Heart left ventricle (tissue), 16 donors: Measurements from ENCODE around the gene TEKT2. TPM values are rescaled to one million over a fixed set of nuclear protein-coding genes. Genes with fewer than 3 reads are reported as not detected.

Experiments used
- ATAC-seq, 4 donors: fragments of 200-7000 bp; cut with Tn5 transposase; one replicate each; pipeline ENCODE4 v1.9.1; 2020 to 2022; ENCODE audit warnings: moderate library complexity in 4 of 4, mild to moderate bottlenecking in 3 of 4, moderate number of reproducible peaks in 1 of 4
- DNase-seq, 5 donors: peaks; one replicate each; pipeline ENCODE4 v3.0.0-alpha.2; 2020
- H3K27ac ChIP-seq, 12 donors: fragments of 200-600 bp; sonication (generic) in 4 of 12; one replicate each; pipeline versions ENCODE4 v1.5.0 to v1.8.0; 2016 to 2022; ENCODE audit warnings: mild to moderate bottlenecking in 2 of 12
- H3K27me3 ChIP-seq, 9 donors: fragments of 200-600 bp; sonication (generic) in 2 of 9; one replicate each; pipeline versions ENCODE4 v1.5.1 to v1.8.0; 2016 to 2022; ENCODE audit warnings: mild to moderate bottlenecking in 3 of 9
- H3K36me3 ChIP-seq, 9 donors: fragments of 200-600 bp; sonication (generic) in 2 of 9; one replicate each; pipeline versions ENCODE4 v1.5.0 to v1.8.0; 2018 to 2022; ENCODE audit warnings: mild to moderate bottlenecking in 2 of 9
- H3K4me1 ChIP-seq, 12 donors: fragments of 200-600 bp; sonication (generic) in 4 of 12; one replicate each; pipeline versions ENCODE4 v1.5.0 to v1.8.0; 2016 to 2022; ENCODE audit warnings: mild to moderate bottlenecking in 3 of 12
- H3K4me3 ChIP-seq, 12 donors: fragments of 200-600 bp; sonication (generic) in 4 of 12; one replicate each; pipeline versions ENCODE4 v1.5.0 to v1.8.0; 2017 to 2022; ENCODE audit warnings: mild to moderate bottlenecking in 9 of 12, moderate library complexity in 4 of 12
- H3K9me3 ChIP-seq, 12 donors: fragments of 200-600 bp; sonication (generic) in 4 of 12; one replicate each; pipeline versions ENCODE4 v1.5.0 to v1.8.0; 2016 to 2022; ENCODE audit warnings: mild to moderate bottlenecking in 1 of 12
- CTCF ChIP-seq, 12 donors: fragments of 200-600 bp; sonication (generic) in 4 of 12; IDR thresholded peaks; one replicate each; pipeline versions ENCODE4 v1.5.0 to v1.8.0; 2018 to 2022; ENCODE audit warnings: antibody characterized with exemption in 12 of 12, mild to moderate bottlenecking in 5 of 12
- POLR2A ChIP-seq, 2 donors: fragments of 450-650 bp; IDR thresholded peaks; one replicate each; pipeline ENCODE4 v1.6.1; 2017; ENCODE audit warnings: antibody characterized with exemption in 2 of 2, mild to moderate bottlenecking in 2 of 2, moderate library complexity in 2 of 2
- WGBS, 4 donors: extraction: QIAGEN DNeasy Blood & Tissue Kit in 2 of 4; methylation state at CpG; one replicate each; pipeline versions ENCODE4 v1.1.5 to v1.1.7; 2013 to 2018; 5-methylcytosine and 5-hydroxymethylcytosine counted together
- intact Hi-C, 10 donors: fragments of 100-400 bp; cut with DNase I; formaldehyde crosslinking; loops; one replicate each; pipeline versions ENCODE4 v1.11.1 to v1.14.2; 2022
- polyA plus RNA-seq, 2 donors: library from polyadenylated mRNA; stranded (reverse); fragments of 200-250 nt; gene quantifications; one replicate each; pipeline ENCODE4 v1.2.3, GENCODE V29; 2013
- total RNA-seq, 9 donors: library from RNA; depleted of rRNA in 2 of 9; stranded (reverse); fragments of >200 nt in 2 of 9; fragmentation: NEBNext Ultra II Directional in 3 of 9; extraction: Animal tissue kit (Norgen Biotek cat#: 25700) in 3 of 9; gene quantifications; one replicate each; pipeline versions ENCODE4 v1.1.0 to v1.2.4, GENCODE V29; 2016 to 2023
- donor health status: ischemic (EF 13 %, LVEDD 7.1; RV severe dilation, severe dysfunction).
- donor health status: healthy with polysubstance abuse.
- donor health status: DM: no; HTN: yes; CAD: no.
- donor health status: DM: no; HTN: no; CAD: no.
- donor health status: ischemic (EF 25% LVEDD 6.9; RV normal size, moderate dysfunction).
- donor health status: ischemic (EF 25% LVEDD 5.7; RV mildly dilated, moderate dysfunction).
- donor health status: healthy.
- donor health status: DM: yes; HTN: yes; CAD: no.
- donor health status: ischemic (EF 35%, LVEDD 5.7; RV mildly dilated, moderate dysfunction).
- donor health status: nonischemic (EF 11% LVEDD 7.7; RV severe dilation, severe dysfunction).
- donor health status: DM: yes; HTN: yes; CAD: no.
- donor health status: PGD.
- donor health status: ischemic (EF 29% LVEDD 5.4; RV normal size, mild dysfunction).
- donor health status: nonischemic (EF 23%, LVEDD 6.1; RV moderate dilation, normal function).

The TEKT2 gene
- total and polyA plus RNA-seq, 11 donors, result 0.07 to 0.23 (median 0.18) TPM; not detected in 7

- H3K4me3 ChIP-seq, result no peak overlapping the region
- no peak for TF ChIP-seq CTCF (IDR thresholded peaks at IDR 0.05)
- no peak for TF ChIP-seq POLR2A (IDR thresholded peaks at IDR 0.05)
- peak; percentile 63 to 82 (median 76) for ATAC-seq
- DNase-seq, result peak in 3 of 5 donors; percentile 41 to 59 (median 54)
- H3K9me3 ChIP-seq, result no peaks in the 10 kb centered on the region
- no peaks in the 10 kb centered on the region for H3K27me3 ChIP-seq
- H3K27ac ChIP-seq, result peak overlapping the region in 11 of 12 donors; percentile 23 to 80 (median 67)
- intact Hi-C loops, result loop anchor here in 1 of 10 donors (5.0 kb wide), 1 partner anchor 34 kb away; no protein-coding TSS in a partner anchor
- H3K36me3 ChIP-seq, result peaks cover 0 to 43% (median 32%) of the 10 kb centered on the region in 9 donors
- peaks cover 0 to 52% (median 36%) of the 10 kb centered on the region in 12 donors for H3K4me1 ChIP-seq
- 47 to 63% (median 49%) methylated on average over 1 of the region's 1 CpG for WGBS, 4 donors
Measured at GRCh38 chr1:36136535-36136934, 52.6 kb downstream of the TEKT2 start.

- Histone ChIP-seq H3K27me3 (no peaks in the 10 kb centered on the region), H3K4me1 (peaks cover 0 to 57% (median 39%) of the 10 kb centered on the region in 12 donors), H3K9me3 (no peaks in the 10 kb centered on the region), H3K36me3 (peaks cover 0 to 43% (median 32%) of the 10 kb centered on the region in 9 donors), H3K4me3 (no peak overlapping the region), H3K27ac (peak overlapping the region in 10 of 12 donors; percentile 26 to 80 (median 68))
- 72 to 82% (median 74%) methylated on average over 5 of the region's 5 CpGs for WGBS, 4 donors
- ATAC-seq, result no peak
- no peak for TF ChIP-seq POLR2A (IDR thresholded peaks at IDR 0.05)
- no peak for TF ChIP-seq CTCF (IDR thresholded peaks at IDR 0.05)
- no peak for DNase-seq
- intact Hi-C loops, result loop anchor here in 1 of 10 donors (5.0 kb wide), 1 partner anchor 35 kb away; no protein-coding TSS in a partner anchor
Measured at GRCh38 chr1:36137226-36137625, 53.3 kb downstream of the TEKT2 start.

- WGBS, 4 donors, result 67 to 76% (median 74%) methylated on average over 3 of the region's 3 CpGs
- ATAC-seq (no peak), DNase-seq (no peak)
- peaks cover 0 to 62% (median 41%) of the 10 kb centered on the region in 12 donors for H3K4me1 ChIP-seq
- H3K27ac ChIP-seq, result peak overlapping the region in 2 of 12 donors; percentile 67 to 80
- peaks cover 0 to 43% (median 32%) of the 10 kb centered on the region in 9 donors for H3K36me3 ChIP-seq
- no peak overlapping the region for H3K4me3 ChIP-seq
- intact Hi-C loops, result loop anchor here in 1 of 10 donors (5.0 kb wide), 1 partner anchor 35 kb away; no protein-coding TSS in a partner anchor
- TF ChIP-seq POLR2A (IDR thresholded peaks at IDR 0.05) (no peak), CTCF (IDR thresholded peaks at IDR 0.05) (no peak)
- H3K9me3 ChIP-seq, result no peaks in the 10 kb centered on the region
- H3K27me3 ChIP-seq, result no peaks in the 10 kb centered on the region
Measured at GRCh38 chr1:36137776-36138175, 53.9 kb downstream of the TEKT2 start.

Other genes starting within 250 kb of the TEKT2 start
- 10 to 100 TPM; 16.8 to 27.0 (median 20.7) TPM for gene AGO1, start 200.9 kb upstream of the TEKT2 start, total RNA-seq
- 1 to 10 TPM; 3.0 to 6.2 TPM for gene AGO1, start 200.9 kb upstream of the TEKT2 start, polyA plus RNA-seq
- 10 to 100 TPM in 7 of 9 donors, 1 to 10 TPM in 2; 8.6 to 18.8 (median 14.7) TPM for gene AGO3, start 153.0 kb upstream of the TEKT2 start, total RNA-seq
- gene AGO3, start 153.0 kb upstream of the TEKT2 start, polyA plus RNA-seq, result 1 to 10 TPM; 2.8 to 4.4 TPM
- gene ADPRS, start 4.8 kb downstream of the TEKT2 start, total RNA-seq, result 10 to 100 TPM; 11.3 to 49.0 (median 16.9) TPM
- 10 to 100 TPM; 23.2 to 31.2 TPM for gene ADPRS, start 4.8 kb downstream of the TEKT2 start, polyA plus RNA-seq
- gene COL8A2, start 41.1 kb downstream of the TEKT2 start, total RNA-seq, result 1 to 10 TPM in 5 of 9 donors, under 1 TPM in 4; 0.33 to 2.6 (median 1.1) TPM
- under 1 TPM; 0.34 to 0.53 TPM for gene COL8A2, start 41.1 kb downstream of the TEKT2 start, polyA plus RNA-seq
- gene TRAPPC3, start 65.4 kb downstream of the TEKT2 start, total RNA-seq, result 10 to 100 TPM; 45.3 to 77.2 (median 52.9) TPM
- 10 to 100 TPM; 40.8 to 89.6 TPM for gene TRAPPC3, start 65.4 kb downstream of the TEKT2 start, polyA plus RNA-seq
- gene MAP7D1, start 72.1 kb downstream of the TEKT2 start, total RNA-seq, result 100 to 1,000 TPM; 249 to 706 (median 328) TPM
- 100 to 1,000 TPM; 236 to 331 TPM for gene MAP7D1, start 72.1 kb downstream of the TEKT2 start, polyA plus RNA-seq
- 100 to 1,000 TPM in 4 of 9 donors, 10 to 100 TPM in 5; 68.6 to 106 (median 92.8) TPM for gene THRAP3, start 140.3 kb downstream of the TEKT2 start, total RNA-seq
- 10 to 100 TPM; 27.9 to 36.5 TPM for gene THRAP3, start 140.3 kb downstream of the TEKT2 start, polyA plus RNA-seq
- 1 to 10 TPM in 5 of 9 donors, under 1 TPM in 4; 0.38 to 3.1 (median 1.4) TPM for gene SH3D21, start 222.3 kb downstream of the TEKT2 start, total RNA-seq
- 1 to 10 TPM in 1 of 2 donors, under 1 TPM in 1; 0.72 to 2.2 TPM for gene SH3D21, start 222.3 kb downstream of the TEKT2 start, polyA plus RNA-seq
- 10 to 100 TPM in 6 of 9 donors, 1 to 10 TPM in 3; 5.9 to 42.3 (median 10.8) TPM for gene EVA1B, start 239.6 kb downstream of the TEKT2 start, total RNA-seq
- gene EVA1B, start 239.6 kb downstream of the TEKT2 start, polyA plus RNA-seq, result 10 to 100 TPM; 13.6 to 21.4 TPM